Kidney (tissue), 14 donors: ENCODE data around the gene ATL2. TPM values are rescaled to one million over a fixed set of nuclear protein-coding genes. Genes with fewer than 3 reads are reported as not detected.

Experiments used
- DNase-seq, 5 donors: peaks; one replicate each; pipeline ENCODE4 v3.0.0-alpha.2; 2013 to 2020
- FAIRE-seq: peaks from 2 replicates; lab custom pipeline; 2012; peaks lifted over from hg19 to GRCh38; lab: Jason Lieb, UNC
- H3K27ac ChIP-seq, 2 donors: one replicate each; pipeline ENCODE4 v1.7.0; 2013; ENCODE audit warnings: low read depth in 2 of 2, low read length in 2 of 2, inconsistent platforms in 1 of 2
- H3K27me3 ChIP-seq: one replicate; pipeline ENCODE4 v1.7.1; 2013; ENCODE audit warnings: low read length, inconsistent platforms; ENCODE audit not compliant: control insufficient read depth, insufficient read depth
- H3K36me3 ChIP-seq, 3 donors: one replicate each; pipeline versions ENCODE4 v1.7.0 to v1.7.1; 2013; ENCODE audit warnings: low read length in 3 of 3, control low read depth in 1 of 3, inconsistent platforms in 1 of 3; ENCODE audit not compliant: insufficient read depth in 3 of 3, control insufficient read depth in 2 of 3
- H3K4me1 ChIP-seq, 3 donors: one replicate each; pipeline versions ENCODE4 v1.7.0 to v1.7.1; 2013; ENCODE audit warnings: low read length in 3 of 3, inconsistent platforms in 1 of 3, low read depth in 1 of 3; ENCODE audit not compliant: control insufficient read depth in 2 of 3, insufficient read depth in 2 of 3
- H3K4me3 ChIP-seq, 3 donors: one replicate each; pipeline versions ENCODE4 v1.7.0 to v1.8.1; 2013; ENCODE audit warnings: low read length in 3 of 3, control low read depth in 1 of 3, inconsistent platforms in 1 of 3
- H3K9ac ChIP-seq, 3 donors: one replicate each; pipeline versions ENCODE4 v1.7.0 to v1.7.1; 2013; ENCODE audit warnings: low read length in 3 of 3, control low read depth in 1 of 3, inconsistent platforms in 1 of 3
- H3K9me3 ChIP-seq, 3 donors: one replicate each; pipeline versions ENCODE4 v1.7.0 to v1.7.1; 2013; ENCODE audit warnings: low read length in 3 of 3, control low read depth in 1 of 3, inconsistent platforms in 1 of 3; ENCODE audit not compliant: control insufficient read depth in 2 of 3, insufficient read depth in 1 of 3
- CTCF ChIP-seq: IDR thresholded peaks from 3 replicates; pipeline ENCODE4 v1.5.1; 2012; ENCODE audit warnings: mild to moderate bottlenecking, moderate library complexity, borderline replicate concordance; ENCODE audit not compliant: insufficient read depth; ENCODE audit errors: extremely low read depth
- intact Hi-C: fragments of 100-400 bp; cut with DNase I; formaldehyde crosslinking; loops from one replicate; pipeline ENCODE4 v1.11.1; 2022
- polyA plus RNA-seq: library from polyadenylated mRNA; stranded (reverse); fragments of 350-450 nt; fragmentation: Illumina TruSeq; extraction: RNeasy Lipid Tissue Mini Kit (QIAGEN cat#74804); gene quantifications from one replicate; pipeline ENCODE4 v1.2.3, GENCODE V29; 2014; ENCODE audit warnings: low read depth, low replicate concordance; ENCODE audit not compliant: insufficient read depth
- total RNA-seq: library from RNA; stranded (reverse); fragmentation: NEBNext Ultra II Directional; extraction: Animal tissue kit (Norgen Biotek cat#: 25700); gene quantifications from one replicate; pipeline ENCODE4 v1.2.1, GENCODE V29; 2021
- donor health status: control.
- donor health status: control.
- donor health status: control.
- donor health status: control.
- donor health status: control.
- donor health status: DM: yes; HTN: yes; CAD: no.
- donor health status: Normal renal cell carcinoma (clear cell type).

ATL2 gene
- total and polyA plus RNA-seq, 2 donors from 2014 or later = 22.0 to 52.1 TPM

- no peak for FAIRE-seq
- intact Hi-C loops = no loop called here
- H3K9ac ChIP-seq = no peak overlapping the region
Measured at GRCh38 chr2:38394903-38395341, 17.8 kb upstream of the ATL2 start.

DNA sequence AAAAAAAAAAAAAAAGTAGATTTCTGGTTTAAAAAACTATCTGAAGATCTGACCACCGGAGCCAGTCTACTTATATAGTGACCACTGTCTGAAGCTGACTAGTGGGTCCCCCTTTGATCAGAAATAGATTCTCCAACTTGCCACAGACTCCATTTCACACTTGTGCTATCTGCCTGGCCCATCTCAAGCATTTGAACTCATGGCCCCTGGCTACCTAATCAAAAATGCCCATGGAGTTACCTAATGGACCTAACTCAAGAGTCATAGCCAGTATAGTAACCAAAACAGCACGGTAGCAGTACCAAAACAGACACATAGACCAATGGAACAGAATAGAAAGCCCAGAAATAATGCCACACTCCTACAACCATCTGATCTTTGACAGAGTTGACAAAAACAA, 17.0 kb upstream of the ATL2 start:
- Histone ChIP-seq H3K27ac (no peak overlapping the region), H3K4me3 (no peak overlapping the region), H3K9me3 (no peaks in the 10 kb centered on the region), H3K27me3 (no peaks in the 10 kb centered on the region), H3K36me3 (no peaks in the 10 kb centered on the region), H3K4me1 (no peaks in the 10 kb centered on the region), H3K9ac (no peak overlapping the region)
- no peak for TF ChIP-seq CTCF
- no peak for DNase-seq
- no peak for FAIRE-seq
- intact Hi-C loops = no loop called here

More at GRCh38 chr2:38394903-38395341, 17.8 kb upstream of the ATL2 start:
- Histone ChIP-seq H3K36me3 (no peaks in the 10 kb centered on the region), H3K27ac (no peak overlapping the region), H3K4me3 (no peak overlapping the region), H3K4me1 (no peaks in the 10 kb centered on the region), H3K27me3 (no peaks in the 10 kb centered on the region), H3K9me3 (no peaks in the 10 kb centered on the region)
- no peak for TF ChIP-seq CTCF
- no peak for DNase-seq

- H3K9ac ChIP-seq = no peak overlapping the region
- no peaks in the 10 kb centered on the region for H3K9me3 ChIP-seq
- no peaks in the 10 kb centered on the region for H3K36me3 ChIP-seq
- H3K4me1 ChIP-seq = no peaks in the 10 kb centered on the region
- H3K4me3 ChIP-seq = no peak overlapping the region
- DNase-seq (no peak), FAIRE-seq (no peak)
- no peak for TF ChIP-seq CTCF
- no peak overlapping the region for H3K27ac ChIP-seq
- intact Hi-C loops = no loop called here
- no peaks in the 10 kb centered on the region for H3K27me3 ChIP-seq
Measured at GRCh38 chr2:38390947-38391346, 13.9 kb upstream of the ATL2 start.

- Histone ChIP-seq H3K9ac (no peak overlapping the region), H3K27ac (no peak overlapping the region)
- no peak for FAIRE-seq
Measured at GRCh38 chr2:38387887-38388286, 10.8 kb upstream of the ATL2 start.

More at GRCh38 chr2:38387887-38388286, 10.8 kb upstream of the ATL2 start:
- Histone ChIP-seq H3K36me3 (no peaks in the 10 kb centered on the region), H3K27me3 (no peaks in the 10 kb centered on the region), H3K4me3 (no peak overlapping the region), H3K4me1 (no peaks in the 10 kb centered on the region), H3K9me3 (no peaks in the 10 kb centered on the region)
- DNase-seq = no peak
- intact Hi-C loops = no loop called here
- TF ChIP-seq CTCF = no peak
